Measurements from ENCODE around the gene F10.

The F10 gene

DNA sequence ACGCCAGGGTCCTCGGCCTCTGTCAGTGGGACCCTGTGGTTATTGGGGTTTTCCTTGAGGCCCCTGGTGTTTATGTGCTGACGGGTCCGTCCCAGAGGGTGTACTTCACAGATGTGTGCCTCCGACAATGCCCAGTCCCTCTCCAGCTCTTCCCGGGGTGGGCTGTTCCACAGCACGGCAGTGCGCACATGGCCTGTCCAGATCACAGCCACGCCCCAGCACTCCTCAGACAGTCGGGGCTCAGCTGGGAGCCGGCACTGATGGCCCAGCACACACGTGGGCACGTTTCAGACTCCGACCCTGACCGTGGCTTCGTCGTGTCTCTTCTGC lies 33.9 kb upstream of the F10 start:
- DNase-seq (ENCODE audit: extremely low read depth, insufficient read length): no peak
- no peaks in the 10 kb centered on the region for H3K36me3 ChIP-seq (ENCODE audit: control insufficient read depth, insufficient read depth, low read length)
- H3K27me3 ChIP-seq (replicated peaks; ENCODE audit: control insufficient read depth, insufficient read depth, low read length): no peaks in the 10 kb centered on the region
- no peak for TF ChIP-seq CTCF (IDR thresholded peaks at IDR 0.05; ENCODE audit: insufficient read depth, low read length, poor library complexity, severe bottlenecking)
- H3K4me3 ChIP-seq (replicated peaks; ENCODE audit: low read depth, low read length): no peak overlapping the region

DNA sequence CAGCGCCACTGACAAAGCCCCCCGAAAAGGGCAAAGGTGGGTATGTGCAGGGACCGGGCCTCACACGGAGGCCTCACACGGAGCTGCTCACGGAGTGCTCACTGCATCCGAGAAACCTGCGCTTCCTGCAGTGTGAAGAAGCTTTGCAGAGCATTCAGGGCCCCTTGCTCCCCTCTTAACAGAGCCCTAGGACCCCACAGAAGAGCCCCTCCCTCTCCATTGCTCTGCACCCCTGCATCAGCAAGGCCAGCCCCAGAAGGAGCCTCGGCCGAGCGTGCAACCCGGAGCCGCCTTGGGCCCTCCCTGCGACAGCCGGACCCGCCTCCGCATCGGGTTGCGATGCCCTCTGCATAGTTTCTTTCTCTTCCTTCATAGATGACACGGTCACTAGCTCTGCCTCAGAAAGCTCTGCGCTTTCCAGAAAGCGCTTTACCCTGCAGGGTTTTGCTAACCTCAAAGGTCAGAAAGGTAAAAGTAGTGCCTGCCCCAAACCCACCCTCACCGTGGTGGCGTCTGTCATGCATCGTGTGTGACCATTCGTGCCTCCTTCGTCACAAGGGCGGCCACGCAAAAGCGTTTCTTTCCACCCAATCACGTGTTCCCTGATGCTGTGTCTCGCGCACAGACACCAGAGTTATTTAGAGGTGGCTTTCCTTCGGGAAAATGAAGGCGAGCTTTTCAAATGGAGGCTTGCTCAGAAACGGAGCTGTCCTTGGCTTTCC lies 32.7 kb upstream of the F10 start:
- TF ChIP-seq CTCF (IDR thresholded peaks at IDR 0.05; ENCODE audit: insufficient read depth, low read length, poor library complexity, severe bottlenecking): no peak
- DNase-seq (ENCODE audit: extremely low read depth, insufficient read length): no peak
- Histone ChIP-seq H3K4me3 (replicated peaks; ENCODE audit: low read depth, low read length) (no peak overlapping the region), H3K36me3 (ENCODE audit: control insufficient read depth, insufficient read depth, low read length) (no peaks in the 10 kb centered on the region), H3K27me3 (replicated peaks; ENCODE audit: control insufficient read depth, insufficient read depth, low read length) (no peaks in the 10 kb centered on the region)

- no peak for DNase-seq (ENCODE audit: extremely low read depth, insufficient read length)
- Histone ChIP-seq H3K36me3 (ENCODE audit: control insufficient read depth, insufficient read depth, low read length) (no peaks in the 10 kb centered on the region), H3K27me3 (replicated peaks; ENCODE audit: control insufficient read depth, insufficient read depth, low read length) (no peaks in the 10 kb centered on the region), H3K4me3 (replicated peaks; ENCODE audit: low read depth, low read length) (no peak overlapping the region)
- TF ChIP-seq CTCF (IDR thresholded peaks at IDR 0.05; ENCODE audit: insufficient read depth, low read length, poor library complexity, severe bottlenecking): no peak
These were observed 32.2 kb upstream of the F10 start for GRCh38 chr13:113090415-113090770.

DNA sequence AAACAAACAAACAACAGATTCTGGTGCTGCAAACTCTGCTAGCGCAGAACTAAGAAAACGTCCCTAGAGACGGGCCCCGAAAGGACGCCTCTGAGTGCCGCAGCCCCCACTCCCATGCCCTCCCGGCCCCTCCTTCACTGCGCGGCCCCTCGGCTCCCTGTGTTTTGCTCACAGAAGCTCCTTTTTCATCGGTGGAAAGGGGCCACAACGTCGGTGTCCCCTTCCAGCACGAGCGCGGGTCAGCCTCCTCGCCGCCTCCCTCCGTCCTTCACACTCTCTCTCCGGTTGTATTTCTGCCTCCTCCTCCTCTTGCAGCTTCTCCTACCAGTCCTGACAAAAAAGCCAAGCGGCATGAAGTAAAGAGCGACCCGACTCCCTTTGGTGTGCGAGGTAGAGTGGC lies 31.8 kb upstream of the F10 start:
- no peak for DNase-seq (ENCODE audit: extremely low read depth, insufficient read length)
- no peaks in the 10 kb centered on the region for H3K27me3 ChIP-seq (replicated peaks; ENCODE audit: control insufficient read depth, insufficient read depth, low read length)
- no peak for TF ChIP-seq CTCF (IDR thresholded peaks at IDR 0.05; ENCODE audit: insufficient read depth, low read length, poor library complexity, severe bottlenecking)

GRCh38 chr13:113091211-113091771 lies 31.3 kb upstream of the F10 start:
- TF ChIP-seq CTCF (IDR thresholded peaks at IDR 0.05; ENCODE audit: insufficient read depth, low read length, poor library complexity, severe bottlenecking): no peak
- no peak for DNase-seq (ENCODE audit: extremely low read depth, insufficient read length)
- H3K36me3 ChIP-seq (ENCODE audit: control insufficient read depth, insufficient read depth, low read length): no peaks in the 10 kb centered on the region
- no peak overlapping the region for H3K4me3 ChIP-seq (replicated peaks; ENCODE audit: low read depth, low read length)
- no peaks in the 10 kb centered on the region for H3K27me3 ChIP-seq (replicated peaks; ENCODE audit: control insufficient read depth, insufficient read depth, low read length)

More for the DNA sequence above, 31.8 kb upstream of the F10 start:
- Histone ChIP-seq H3K4me3 (replicated peaks; ENCODE audit: low read depth, low read length) (no peak overlapping the region), H3K36me3 (ENCODE audit: control insufficient read depth, insufficient read depth, low read length) (no peaks in the 10 kb centered on the region)

All from GM06990 (cell line).